OCI-LY7 (cell line): ENCODE results near the gene KNSTRN.

Experiments used
- EZH2phosphoT487 ChIP-seq: fragments of 200-600 bp; sonication (generic); IDR thresholded peaks from 2 replicates; pipeline ENCODE4 v1.6.1; 2018; ENCODE audit warnings: low read depth, borderline replicate concordance, mild to moderate bottlenecking, mixed run types, antibody characterized with exemption, low read length, moderate library complexity, mixed read lengths
- TF ChIP-seq, protein P1 (sequence below): fragments of 200-600 bp; sonication (generic); conservative IDR thresholded peaks from 2 replicates; pipeline ENCODE4 v1.5.1; 2014; ENCODE audit warnings: mild to moderate bottlenecking, antibody characterized with exemption, low read length, moderate library complexity, mixed read lengths

DNA sequence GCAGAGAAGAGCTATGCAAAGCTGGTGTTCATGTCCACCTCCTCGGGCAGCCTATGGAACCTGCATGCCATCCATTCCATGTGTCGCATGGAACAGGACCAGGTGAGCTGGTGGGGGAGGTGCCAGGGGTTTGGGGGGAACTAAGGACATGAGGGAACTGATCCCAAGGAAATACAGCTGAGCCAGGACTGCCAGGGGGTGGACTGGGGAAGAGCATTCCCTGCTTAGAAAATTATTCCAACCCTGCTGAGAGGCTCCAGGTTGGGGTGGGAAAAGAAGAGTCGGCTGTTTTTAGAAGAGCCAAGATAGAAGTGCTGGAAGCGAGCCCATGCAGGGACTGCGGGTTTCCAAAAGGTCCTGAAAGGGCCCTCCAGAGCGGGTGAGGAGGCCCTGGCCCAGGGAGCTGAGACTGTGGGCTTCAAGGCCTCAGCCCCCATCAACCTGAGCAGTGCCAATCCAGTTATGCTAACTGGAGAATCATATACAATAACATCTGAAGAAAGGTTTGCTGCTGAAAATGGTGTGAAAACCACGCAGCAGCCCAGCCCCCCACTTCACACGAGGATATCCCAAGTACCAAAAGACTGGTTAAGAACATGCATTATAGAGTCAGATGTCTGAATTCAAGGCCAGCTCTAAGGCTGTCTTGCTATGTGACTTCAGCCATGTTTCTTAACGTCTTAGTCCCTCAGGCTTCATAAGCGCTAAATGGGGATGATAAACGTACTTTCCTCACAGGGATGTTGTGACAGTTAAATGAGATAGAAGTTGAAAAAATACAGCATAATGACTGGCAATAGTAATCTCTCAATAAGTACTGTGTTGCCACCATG lies 16.7 kb upstream of the KNSTRN start:
- TF ChIP-seq, protein P1, sequence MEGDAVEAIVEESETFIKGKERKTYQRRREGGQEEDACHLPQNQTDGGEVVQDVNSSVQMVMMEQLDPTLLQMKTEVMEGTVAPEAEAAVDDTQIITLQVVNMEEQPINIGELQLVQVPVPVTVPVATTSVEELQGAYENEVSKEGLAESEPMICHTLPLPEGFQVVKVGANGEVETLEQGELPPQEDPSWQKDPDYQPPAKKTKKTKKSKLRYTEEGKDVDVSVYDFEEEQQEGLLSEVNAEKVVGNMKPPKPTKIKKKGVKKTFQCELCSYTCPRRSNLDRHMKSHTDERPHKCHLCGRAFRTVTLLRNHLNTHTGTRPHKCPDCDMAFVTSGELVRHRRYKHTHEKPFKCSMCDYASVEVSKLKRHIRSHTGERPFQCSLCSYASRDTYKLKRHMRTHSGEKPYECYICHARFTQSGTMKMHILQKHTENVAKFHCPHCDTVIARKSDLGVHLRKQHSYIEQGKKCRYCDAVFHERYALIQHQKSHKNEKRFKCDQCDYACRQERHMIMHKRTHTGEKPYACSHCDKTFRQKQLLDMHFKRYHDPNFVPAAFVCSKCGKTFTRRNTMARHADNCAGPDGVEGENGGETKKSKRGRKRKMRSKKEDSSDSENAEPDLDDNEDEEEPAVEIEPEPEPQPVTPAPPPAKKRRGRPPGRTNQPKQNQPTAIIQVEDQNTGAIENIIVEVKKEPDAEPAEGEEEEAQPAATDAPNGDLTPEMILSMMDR, result no peak
- no peak for TF ChIP-seq EZH2phosphoT487
